ENCODE results near the gene LCN6. TPM values are rescaled to one million over a fixed set of nuclear protein-coding genes. Genes with fewer than 3 reads are reported as not detected.

Gene LCN6
- total RNA-seq, 1 experiment from 2014 or later, result not detected

GRCh38 chr9:136751244-136751643 lies 2.9 kb upstream of the LCN6 start:
- WGBS (ENCODE audit: extremely low coverage, insufficient read length, low lambda C conversion rate), result no CpG with 5 or more reads among the region's 1 CpG
- no peaks in the 10 kb centered on the region for H3K9me3 ChIP-seq (ENCODE audit: control insufficient read depth, low read depth, low read length)
- H3K4ac ChIP-seq (ENCODE audit: low read depth, low read length), result no peak overlapping the region

More at GRCh38 chr9:136751244-136751643, 2.9 kb upstream of the LCN6 start:
- Histone ChIP-seq H3K23ac (ENCODE audit: insufficient read length, low read depth, low read length) (no peak overlapping the region), H3K4me1 (ENCODE audit: insufficient read depth, low read length) (no peaks in the 10 kb centered on the region), H3K79me1 (ENCODE audit: insufficient read depth, low read depth, low read length, poor library complexity, severe bottlenecking) (no peaks in the 10 kb centered on the region), H3T11ph (ENCODE audit: low read length) (no peak overlapping the region), H2BK5ac (ENCODE audit: insufficient read length, low read length) (no peak overlapping the region), H3K79me2 (ENCODE audit: insufficient read depth, low read length) (no peaks in the 10 kb centered on the region), H3K27me3 (ENCODE audit: insufficient read depth, low read length) (no peaks in the 10 kb centered on the region), H2BK20ac (ENCODE audit: low read depth, low read length, poor library complexity, severe bottlenecking) (no peak overlapping the region), H2BK12ac (ENCODE audit: insufficient read length, low read depth, low read length) (no peak overlapping the region), H3K4me2 (ENCODE audit: insufficient read depth, insufficient read length, low read length) (no peak overlapping the region), H4K91ac (ENCODE audit: insufficient read length, low read depth, low read length) (no peak overlapping the region), H2AK5ac (ENCODE audit: insufficient read length, low read length) (no peak overlapping the region), H3K14ac (ENCODE audit: insufficient read depth, low read length) (no peak overlapping the region), H2BK120ac (ENCODE audit: low read depth, low read length, poor library complexity, severe bottlenecking) (no peak overlapping the region), H4K20me1 (ENCODE audit: control insufficient read depth, insufficient read depth, insufficient read length) (no peaks in the 10 kb centered on the region), H3K56ac (ENCODE audit: insufficient read length, low read depth, low read length) (no peak overlapping the region), H2BK15ac (ENCODE audit: low read depth, low read length) (no peak overlapping the region), H3K18ac (ENCODE audit: insufficient read length, low read depth, low read length) (no peak overlapping the region), H2AFZ (ENCODE audit: low read length) (no peak overlapping the region), H4K8ac (replicated peaks; ENCODE audit: insufficient read length, low read depth, low read length) (no peak overlapping the region), H3K23me2 (ENCODE audit: insufficient read length, low read depth, low read length, poor library complexity, severe bottlenecking) (no peaks in the 10 kb centered on the region), H3K27ac (ENCODE audit: insufficient read length, low read depth, low read length) (no peak overlapping the region), H3K9ac (ENCODE audit: extremely low read depth, insufficient read length, low read length) (no peak overlapping the region), H4K5ac (ENCODE audit: insufficient read length, low read depth, low read length) (no peak overlapping the region)
- DNase-seq, result no peak
- Mint-ChIP-seq H3K4me3 (no peak overlapping the region), H3K9me3 (peaks cover 19 to 22% of the 10 kb centered on the region in 2 experiments), H3K27ac (no peak overlapping the region), H3K4me1 (peaks cover 0 to 3% of the 10 kb centered on the region in 2 experiments; a peak in 1 of 4 replicates), H3K27me3 (ENCODE audit: low read depth) (peaks cover 21% of the 10 kb centered on the region), H3K36me3 (ENCODE audit: insufficient read depth in 1 of 3, low read depth in 3 of 3) (peaks cover 2 to 15% (median 2%) of the 10 kb centered on the region in 3 experiments; a peak in 6 of 7 replicates)
- no peak for TF ChIP-seq CTCF (conservative IDR thresholded peaks at IDR 0.05)
